Gastroesophageal sphincter (tissue), 3 donors: ENCODE data around the gene PHLDB1.

Source experiments
- EP300 ChIP-seq: sonication (generic); formaldehyde crosslinking; IDR thresholded peaks from one replicate; pipeline ENCODE4 v1.6.1; 2017; ENCODE audit warnings: antibody characterized with exemption, mild to moderate bottlenecking
- POLR2AphosphoS5 ChIP-seq: sonication (generic); formaldehyde crosslinking; IDR thresholded peaks from one replicate; pipeline ENCODE4 v1.6.1; 2017; ENCODE audit warnings: antibody characterized with exemption
- TF ChIP-seq, protein P1 (sequence below), 4 experiments: fragments of 200-600 bp in 2 of 4; fragments of 450-650 bp in 2 of 4; sonication (generic) in 1 of 4; IDR thresholded peaks; one replicate each; pipeline ENCODE4 v1.5.1; 2017 to 2019; ENCODE audit warnings: antibody characterized with exemption in 4 of 4, mild to moderate bottlenecking in 2 of 4, moderate library complexity in 2 of 4

- no peak for TF ChIP-seq POLR2AphosphoS5
- TF ChIP-seq, protein P1, sequence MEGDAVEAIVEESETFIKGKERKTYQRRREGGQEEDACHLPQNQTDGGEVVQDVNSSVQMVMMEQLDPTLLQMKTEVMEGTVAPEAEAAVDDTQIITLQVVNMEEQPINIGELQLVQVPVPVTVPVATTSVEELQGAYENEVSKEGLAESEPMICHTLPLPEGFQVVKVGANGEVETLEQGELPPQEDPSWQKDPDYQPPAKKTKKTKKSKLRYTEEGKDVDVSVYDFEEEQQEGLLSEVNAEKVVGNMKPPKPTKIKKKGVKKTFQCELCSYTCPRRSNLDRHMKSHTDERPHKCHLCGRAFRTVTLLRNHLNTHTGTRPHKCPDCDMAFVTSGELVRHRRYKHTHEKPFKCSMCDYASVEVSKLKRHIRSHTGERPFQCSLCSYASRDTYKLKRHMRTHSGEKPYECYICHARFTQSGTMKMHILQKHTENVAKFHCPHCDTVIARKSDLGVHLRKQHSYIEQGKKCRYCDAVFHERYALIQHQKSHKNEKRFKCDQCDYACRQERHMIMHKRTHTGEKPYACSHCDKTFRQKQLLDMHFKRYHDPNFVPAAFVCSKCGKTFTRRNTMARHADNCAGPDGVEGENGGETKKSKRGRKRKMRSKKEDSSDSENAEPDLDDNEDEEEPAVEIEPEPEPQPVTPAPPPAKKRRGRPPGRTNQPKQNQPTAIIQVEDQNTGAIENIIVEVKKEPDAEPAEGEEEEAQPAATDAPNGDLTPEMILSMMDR (IDR thresholded peaks at IDR 0.05) = no peak
- no peak for TF ChIP-seq EP300
These were observed 80.5 kb downstream of the PHLDB1 start for GRCh38 chr11:118687906-118688305.
